HepG2 (cell line): ENCODE results near the gene ELAVL3. TPM values are rescaled to one million over a fixed set of nuclear protein-coding genes. Genes with fewer than 3 reads are reported as not detected.
A peak's percentile ranks its signal among the peaks of the same experiment; 100 is the strongest.

ENCODE experiments used
- ATAC-seq: fragments of 200-7000 bp; cut with Tn5 transposase; 3 replicates; pipeline ENCODE4 v1.9.1; 2020; ENCODE audit warnings: mild to moderate bottlenecking, moderate library complexity
- BruUV-seq: library from RNA; stranded (reverse); fragments of 400-500 nt; replicated peaks from 2 replicates; lab custom pipeline; 2021; lab: Mats Ljungman, UMichigan
- CTCF ChIA-PET: fragments of 300-600 bp; formaldehyde crosslinking; extraction: SDS; loops from one replicate; lab custom pipeline; 2021; ENCODE audit warnings: low total read pairs, inconsistent platforms, low intra/inter-chr PET ratio; lab: Yijun Ruan, JAX
- POLR2A ChIA-PET: fragments of 350-600 bp; sonication (Branson Sonifier 250); formaldehyde crosslinking; loops from one replicate; lab custom pipeline; 2020; ENCODE audit warnings: antibody characterized with exemption, inconsistent platforms; lab: Yijun Ruan, JAX
- DNase-seq: peaks from one replicate; pipeline ENCODE4 v3.0.0-alpha.2; 2015; ENCODE audit warnings: low spot score
- FAIRE-seq: peaks from 3 replicates; lab custom pipeline; 2011; peaks lifted over from hg19 to GRCh38; lab: Jason Lieb, UNC
- H2AFZ ChIP-seq: one replicate; pipeline ENCODE4 v1.6.1; 2011; ENCODE audit warnings: low read length, inconsistent platforms
- H3K27ac ChIP-seq: fragments of 300-600 bp; 3 replicates; pipeline ENCODE4 v1.8.0; 2011; ENCODE audit warnings: mixed run types, mild to moderate bottlenecking, mixed read lengths, low read length, inconsistent platforms; ENCODE audit not compliant: insufficient read depth; ENCODE audit errors: extremely low read length
- H3K27me3 ChIP-seq, 2 experiments: fragments of 200-600 bp in 1 of 2; 2 replicates in 1 of 2; 3 replicates in 1 of 2; pipeline versions ENCODE4 v1.6.0 to v1.8.0; 2011; ENCODE audit warnings: low read length in 2 of 2, mild to moderate bottlenecking in 2 of 2, moderate library complexity in 2 of 2, inconsistent platforms in 1 of 2; ENCODE audit not compliant: insufficient read depth in 2 of 2, control insufficient read depth in 1 of 2
- H3K36me3 ChIP-seq, 2 experiments: fragments of 200-600 bp in 1 of 2; replicated peaks in 1 of 2; 2 replicates in 1 of 2; 3 replicates in 1 of 2; pipeline versions ENCODE4 v1.5.1 to v1.8.0; 2011; ENCODE audit warnings: low read length in 2 of 2, inconsistent platforms in 1 of 2; ENCODE audit not compliant: insufficient read depth in 2 of 2, control insufficient read depth in 1 of 2
- H3K4me1 ChIP-seq: 2 replicates; pipeline ENCODE4 v1.5.1; 2012; ENCODE audit warnings: low read length, inconsistent platforms; ENCODE audit not compliant: insufficient read depth
- H3K4me2 ChIP-seq: 2 replicates; pipeline ENCODE4 v1.6.0; 2011; ENCODE audit warnings: low read depth, low read length, inconsistent platforms
- H3K4me3 ChIP-seq, 3 experiments: fragments of 200-600 bp in 1 of 3; sonication (generic), shearing (Covaris generic) in 1 of 3; replicated peaks in 1 of 3; 2 replicates each; pipeline ENCODE4 v1.5.1; 2011 to 2016; ENCODE audit warnings: low read length in 3 of 3, inconsistent platforms in 2 of 3, low read depth in 2 of 3, mild to moderate bottlenecking in 2 of 3, control low read depth in 1 of 3, mixed read lengths in 1 of 3; ENCODE audit not compliant: insufficient read depth in 1 of 3
- H3K79me2 ChIP-seq: one replicate; pipeline ENCODE4 v1.6.1; 2011; ENCODE audit warnings: low read length, inconsistent platforms; ENCODE audit not compliant: insufficient read depth
- H3K9ac ChIP-seq: 2 replicates; pipeline ENCODE4 v1.6.0; 2011; ENCODE audit warnings: mild to moderate bottlenecking, low read depth, low read length, inconsistent platforms; ENCODE audit not compliant: insufficient read depth
- H3K9me3 ChIP-seq: 2 replicates; pipeline ENCODE4 v1.5.1; 2012; ENCODE audit warnings: mild to moderate bottlenecking, low read length
- H4K20me1 ChIP-seq: 2 replicates; pipeline ENCODE4 v1.6.0; 2011; ENCODE audit warnings: inconsistent platforms, mild to moderate bottlenecking, low read length, moderate library complexity; ENCODE audit not compliant: insufficient read depth
- ATF3 ChIP-seq: sonication (generic); formaldehyde crosslinking; IDR thresholded peaks from 2 replicates; pipeline ENCODE4 v1.4.0; 2020; ENCODE audit warnings: missing genetic modification reagents
- BORCS8-MEF2B ChIP-seq: sonication (generic); formaldehyde crosslinking; IDR thresholded peaks from 2 replicates; pipeline ENCODE4 v1.8.0; 2022; ENCODE audit warnings: mild to moderate bottlenecking, missing genetic modification reagents
- ZBTB34 ChIP-seq: sonication (generic); formaldehyde crosslinking; IDR thresholded peaks from 2 replicates; pipeline ENCODE4 v1.8.0; 2022; ENCODE audit warnings: mild to moderate bottlenecking, missing genetic modification reagents
- ZNF121 ChIP-seq: sonication (generic); formaldehyde crosslinking; IDR thresholded peaks from 2 replicates; pipeline ENCODE4 v1.5.0; 2020; ENCODE audit warnings: mild to moderate bottlenecking, missing genetic modification reagents
- ZNF20 ChIP-seq: sonication (generic); formaldehyde crosslinking; IDR thresholded peaks from 2 replicates; pipeline ENCODE4 v1.4.0; 2020; ENCODE audit warnings: mild to moderate bottlenecking, moderate library complexity, missing genetic modification reagents
- WGBS: methylation state at CpG from one replicate; pipeline ENCODE4 v1.1.6; 2017; ENCODE audit warnings: low lambda C conversion rate; 5-methylcytosine and 5-hydroxymethylcytosine counted together
- in situ Hi-C: cut with HindIII; loops from 2 replicates; pipeline ENCODE4 v1.10.0; 2017; ENCODE audit warnings: low pct_unique_long_range_greater_than_20kb; ENCODE audit not compliant: extremely low pct_ligation_motif_present
- intact Hi-C: fragments of 100-400 bp; cut with micrococcal nuclease; formaldehyde crosslinking; loops from one replicate; pipeline ENCODE4 v1.10.0; 2022; ENCODE audit not compliant: unreplicated experiment
- polyA plus RNA-seq, 8 experiments: library from polyadenylated mRNA; depleted of rRNA in 3 of 8; stranded (reverse) in 7 of 8; unstranded in 1 of 8; fragments of >200 nt; fragmentation: Illumina TruSeq in 4 of 8; extraction: Trizol in 4 of 8; gene quantifications; 2 replicates each; pipeline versions ENCODE4 v1.2.1 to v1.2.3, GENCODE V29; 2011 to 2016; ENCODE audit warnings: low read depth in 4 of 8, missing spikeins in 1 of 8, mixed read lengths in 1 of 8; ENCODE audit not compliant: insufficient read depth in 1 of 8
- total RNA-seq, 5 experiments: library from RNA; depleted of rRNA; stranded (reverse); fragments of >200 nt; fragmentation: Illumina TruSeq; extraction: Trizol; gene quantifications; 2 replicates each; pipeline ENCODE4 v1.2.3, GENCODE V29; 2016; ENCODE audit warnings: low read depth in 1 of 5
- TF ChIP-seq, protein P1 (sequence below): sonication (generic); formaldehyde crosslinking; IDR thresholded peaks from 2 replicates; pipeline ENCODE4 v1.5.0; 2020; ENCODE audit warnings: missing genetic modification reagents

The ELAVL3 gene
- total and polyA plus RNA-seq, 2 of the 13 experiments (the other 11 are each of a cell fraction or from before 2014, with no cell fraction given) = 0.03 TPM; not detected in 1

DNA sequence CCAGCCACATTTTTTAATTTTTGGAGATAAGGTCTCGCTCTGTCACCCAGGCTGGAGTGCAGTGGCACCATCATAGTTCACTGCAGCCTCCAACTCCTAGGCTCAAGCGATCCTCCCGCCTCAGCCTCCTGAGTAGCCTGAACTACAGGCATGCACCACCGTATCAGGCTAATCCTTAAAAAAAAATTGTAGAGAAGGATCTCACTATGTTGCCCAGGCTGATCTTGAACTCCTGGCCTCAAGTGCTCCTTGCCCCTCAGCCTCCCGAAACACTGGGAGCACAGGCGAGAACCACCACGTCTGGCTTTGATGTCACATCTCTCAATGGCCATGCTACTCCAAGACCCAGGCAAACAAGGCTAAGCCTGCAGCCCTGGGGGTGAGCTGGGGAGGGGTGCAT lies 24.2 kb downstream of the ELAVL3 start:
- no peak overlapping the region for H2AFZ ChIP-seq
- H3K9me3 ChIP-seq = no peaks in the 10 kb centered on the region
- POLR2A ChIA-PET = no interaction called here
- no peak overlapping the region for H3K4me3 ChIP-seq
- no peak for FAIRE-seq
- no peak overlapping the region for H3K27ac ChIP-seq
- in situ Hi-C loops = loop anchor here (10.0 kb wide), 1 partner anchor 172 kb away; no protein-coding TSS in a partner anchor
- H3K9ac ChIP-seq = no peak overlapping the region
- TF ChIP-seq, protein P1, sequence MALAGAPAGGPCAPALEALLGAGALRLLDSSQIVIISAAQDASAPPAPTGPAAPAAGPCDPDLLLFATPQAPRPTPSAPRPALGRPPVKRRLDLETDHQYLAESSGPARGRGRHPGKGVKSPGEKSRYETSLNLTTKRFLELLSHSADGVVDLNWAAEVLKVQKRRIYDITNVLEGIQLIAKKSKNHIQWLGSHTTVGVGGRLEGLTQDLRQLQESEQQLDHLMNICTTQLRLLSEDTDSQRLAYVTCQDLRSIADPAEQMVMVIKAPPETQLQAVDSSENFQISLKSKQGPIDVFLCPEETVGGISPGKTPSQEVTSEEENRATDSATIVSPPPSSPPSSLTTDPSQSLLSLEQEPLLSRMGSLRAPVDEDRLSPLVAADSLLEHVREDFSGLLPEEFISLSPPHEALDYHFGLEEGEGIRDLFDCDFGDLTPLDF (CRISPR knock-in tag) = no peak
- TF ChIP-seq ATF3 (CRISPR knock-in tag) (no peak), BORCS8-MEF2B (CRISPR knock-in tag) (no peak), ZBTB34 (CRISPR knock-in tag) (no peak), ZNF121 (CRISPR knock-in tag) (peak; percentile 71), ZNF20 (CRISPR knock-in tag) (no peak)
- TF ChIP-seq, all 625 proteins: peak for 1
- ATAC-seq (no peak), DNase-seq (no peak)
- H3K4me1 ChIP-seq = peaks cover 18% of the 10 kb centered on the region
- no peaks in the 10 kb centered on the region for H3K79me2 ChIP-seq
- CTCF ChIA-PET = no interaction called here
- 64% methylated on average over 7 of the region's 7 CpGs for WGBS
- H3K36me3 ChIP-seq = no peaks in the 10 kb centered on the region
- H3K27me3 ChIP-seq = peaks cover 1 to 12% of the 10 kb centered on the region in 2 experiments; a peak in 2 of 5 replicates
- no TSS peak for BruUV-seq
- no peaks in the 10 kb centered on the region for H4K20me1 ChIP-seq
- no peak overlapping the region for H3K4me2 ChIP-seq
- intact Hi-C loops = no loop called here
